Upper lobe of left lung (tissue), 4 donors: ENCODE data around the gene CPLANE1.

ENCODE experiments used
- CTCF ChIP-seq, 6 experiments: fragments of 450-650 bp in 4 of 6; fragments of 200-600 bp in 2 of 6; sonication (generic) in 2 of 6; IDR thresholded peaks; one replicate each; pipeline ENCODE4 v1.5.1; 2016 to 2019; ENCODE audit warnings: antibody characterized with exemption in 6 of 6
- EP300 ChIP-seq, 4 donors: sonication (generic); formaldehyde crosslinking; IDR thresholded peaks; one replicate each; pipeline ENCODE4 v1.5.1; 2017; ENCODE audit warnings: antibody characterized with exemption in 4 of 4, control low read depth in 2 of 4
- POLR2A ChIP-seq, 4 donors: fragments of 450-650 bp; IDR thresholded peaks; one replicate each; pipeline ENCODE4 v1.5.1; 2016 to 2017; ENCODE audit warnings: antibody characterized with exemption in 4 of 4, mild to moderate bottlenecking in 2 of 4
- POLR2AphosphoS5 ChIP-seq, 2 donors: sonication (generic); formaldehyde crosslinking; IDR thresholded peaks; one replicate each; pipeline ENCODE4 v1.5.1; 2017; ENCODE audit warnings: antibody characterized with exemption in 2 of 2

GRCh38 chr5:37170856-37171255, 78.3 kb downstream of the CPLANE1 start:
- TF ChIP-seq CTCF (IDR thresholded peaks at IDR 0.05): no peak
- no peak for TF ChIP-seq POLR2A (IDR thresholded peaks at IDR 0.05)
- TF ChIP-seq POLR2AphosphoS5 (IDR thresholded peaks at IDR 0.05): no peak
- TF ChIP-seq EP300 (IDR thresholded peaks at IDR 0.05): no peak
